HG02588 (cell line): ENCODE measurements around the gene FBLN5.

ENCODE experiments used
- ATAC-seq: cut with Tn5 transposase; IDR thresholded peaks from one replicate; pipeline ENCODE4 v1.9.1; 2021; ENCODE audit warnings: mild to moderate bottlenecking, moderate library complexity; ENCODE audit not compliant: unreplicated experiment

The FBLN5 gene

DNA sequence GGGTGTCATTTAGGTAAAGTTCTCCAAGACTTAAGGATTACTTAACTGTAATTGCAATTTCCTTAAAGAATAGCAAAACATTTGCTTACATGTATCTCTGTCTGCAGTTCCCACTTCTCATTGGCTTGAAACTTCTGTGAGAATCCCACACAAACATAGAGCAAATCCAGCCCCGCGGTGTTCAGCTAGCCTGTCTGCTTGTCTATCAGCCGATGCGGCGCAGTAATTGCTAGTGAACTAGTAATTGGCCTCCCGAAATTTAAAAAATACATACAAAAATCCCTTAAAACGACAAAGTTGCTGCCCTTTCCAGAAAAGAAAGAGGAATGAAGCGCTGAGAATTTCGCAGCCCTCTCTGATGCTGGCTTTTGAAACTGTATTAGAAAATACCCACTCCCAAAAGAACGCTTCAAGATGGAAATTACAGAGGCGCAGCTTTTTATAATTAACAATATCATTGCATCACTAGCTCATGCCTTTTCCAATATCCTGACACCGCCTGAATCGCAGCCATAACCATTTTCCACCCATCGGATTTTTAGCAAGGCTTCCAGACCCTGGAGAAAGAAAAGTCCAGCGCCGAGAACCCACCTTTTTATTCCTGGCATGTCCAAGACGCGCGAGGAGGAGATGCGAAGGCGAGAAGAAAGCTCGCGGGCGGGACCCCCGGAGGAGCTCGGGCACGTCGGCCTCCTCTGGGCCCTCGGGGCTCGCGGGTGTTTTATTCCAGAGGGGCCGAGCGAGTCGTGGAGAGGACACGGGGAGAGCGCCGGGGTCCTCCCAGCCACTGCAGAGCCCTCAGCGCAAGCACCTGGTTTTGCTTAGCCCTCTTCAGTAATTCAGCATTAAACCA is 646 bp downstream of the FBLN5 start:
- ATAC-seq = no peak

GRCh38 chr14:91945751-91946621 is 1.5 kb downstream of the FBLN5 start:
- ATAC-seq = no peak

DNA sequence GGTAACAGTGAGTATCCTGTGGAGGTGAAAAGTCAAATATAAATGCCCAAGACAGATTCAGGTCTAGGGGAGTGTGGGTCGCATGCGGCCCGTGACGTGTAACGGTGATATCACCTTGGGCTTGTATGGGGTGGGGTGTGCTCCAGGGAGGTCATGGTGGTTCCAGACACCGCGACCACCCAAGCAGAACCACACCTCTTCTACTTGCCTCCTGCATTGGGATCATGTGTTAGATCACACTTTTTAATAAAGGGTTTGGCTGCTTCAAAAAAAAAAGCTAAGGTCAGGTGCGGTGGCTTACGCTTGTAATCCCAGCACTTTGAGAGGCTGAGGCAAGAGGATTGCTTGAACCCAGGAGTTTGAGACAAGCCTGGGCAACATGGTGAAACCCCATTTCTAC is 4.5 kb downstream of the FBLN5 start:
- no peak for ATAC-seq

DNA sequence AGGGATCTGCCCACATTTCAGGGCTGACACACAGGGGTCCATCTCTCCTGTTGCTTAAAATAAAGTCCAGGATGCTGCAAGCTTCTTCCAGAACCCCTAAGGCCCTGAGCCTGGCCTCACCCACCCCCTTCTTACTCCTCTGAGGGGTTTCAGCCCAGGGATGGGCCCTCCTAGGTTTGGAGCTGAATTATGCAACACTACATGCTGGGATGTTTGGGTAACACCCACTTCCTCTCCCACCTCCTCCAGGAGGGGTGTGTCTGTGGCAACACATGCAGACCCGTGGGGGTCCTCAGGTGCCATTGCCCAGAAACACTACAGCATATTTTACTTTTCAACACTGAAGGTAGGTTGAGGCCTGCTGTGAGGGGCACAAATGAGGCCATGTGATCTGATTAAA is 5.4 kb downstream of the FBLN5 start:
- no peak for ATAC-seq

GRCh38 chr14:91940209-91940608 is 7.3 kb downstream of the FBLN5 start:
- no peak for ATAC-seq

DNA sequence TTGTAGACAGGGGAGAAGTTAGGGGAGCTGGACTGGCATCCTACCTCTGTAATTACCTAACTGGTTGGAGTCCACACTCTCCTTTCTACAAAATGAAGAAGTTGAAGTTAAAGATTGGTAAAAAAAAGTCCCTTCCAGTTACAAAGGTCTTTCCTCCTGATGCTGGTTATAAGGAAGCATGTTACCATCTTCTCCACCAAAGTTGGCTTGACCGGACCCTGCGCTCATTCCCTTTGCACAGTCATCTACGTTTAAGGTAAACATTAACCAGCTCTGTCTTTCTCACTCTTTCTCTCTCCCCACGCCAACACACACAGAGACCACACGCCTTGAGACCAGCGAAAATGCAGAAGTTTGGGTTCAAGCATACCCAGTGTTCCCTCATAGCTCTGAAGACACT is 11.9 kb downstream of the FBLN5 start:
- ATAC-seq = no peak

- no peak for ATAC-seq
These were observed 12.8 kb downstream of the FBLN5 start for GRCh38 chr14:91934554-91935285.

- no peak for ATAC-seq
These were observed 15.9 kb downstream of the FBLN5 start for GRCh38 chr14:91931478-91932088.

DNA sequence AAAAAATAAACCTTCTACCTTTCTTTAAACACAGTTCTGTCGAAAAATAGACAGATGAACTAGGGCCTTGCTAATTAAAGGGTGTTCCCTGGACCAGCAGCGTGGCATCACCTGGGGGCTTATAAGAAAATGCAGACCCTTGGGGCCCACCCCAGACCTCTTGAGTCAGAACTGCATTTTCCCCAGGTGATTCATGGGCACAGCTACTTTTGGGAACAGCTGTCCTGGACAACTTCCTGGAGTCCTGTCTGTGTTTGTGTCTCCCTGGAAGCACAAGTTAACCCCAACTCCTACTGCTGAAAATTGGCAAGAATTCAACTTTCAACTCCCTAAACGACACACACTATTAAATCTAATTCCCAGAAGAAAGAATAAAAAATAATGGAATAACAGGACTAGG is 17.8 kb downstream of the FBLN5 start:
- ATAC-seq = no peak

DNA sequence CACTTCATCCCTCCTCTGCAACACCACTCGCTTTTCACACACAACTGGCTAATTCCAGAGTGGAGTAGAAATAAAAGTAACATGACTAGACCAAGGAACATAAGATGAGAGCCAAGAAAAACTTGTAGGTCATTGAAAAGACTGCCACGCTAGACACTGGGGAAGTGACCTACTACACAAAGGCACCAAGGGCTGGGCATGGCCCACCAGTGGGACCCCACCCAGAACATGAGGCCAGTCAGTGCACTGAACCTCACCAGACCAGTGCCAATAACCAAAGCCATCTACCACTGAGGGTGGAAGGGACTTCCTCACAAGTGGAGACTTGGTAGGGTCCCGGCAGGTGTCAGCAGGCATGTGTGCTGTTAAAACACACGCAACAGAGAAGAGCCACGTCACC is 19.7 kb downstream of the FBLN5 start:
- no peak for ATAC-seq

DNA sequence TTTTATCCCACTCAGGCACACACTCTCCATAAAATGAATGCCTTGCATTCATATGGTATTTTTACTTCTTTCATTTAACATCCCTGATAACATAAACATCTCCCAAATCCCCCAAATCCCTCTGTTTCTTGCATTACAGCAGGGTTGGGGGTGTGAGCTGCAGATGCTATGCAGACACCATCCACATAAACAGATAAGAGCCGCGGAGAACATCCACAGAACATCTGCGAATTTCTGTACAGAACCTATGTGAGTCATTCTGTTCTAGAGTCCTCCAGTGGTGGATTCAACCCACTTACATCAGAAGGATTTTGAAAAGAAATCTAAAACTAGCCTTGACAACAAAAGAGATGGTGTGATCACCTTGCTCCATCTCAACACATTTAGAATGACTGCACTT is 20.3 kb downstream of the FBLN5 start:
- no peak for ATAC-seq

DNA sequence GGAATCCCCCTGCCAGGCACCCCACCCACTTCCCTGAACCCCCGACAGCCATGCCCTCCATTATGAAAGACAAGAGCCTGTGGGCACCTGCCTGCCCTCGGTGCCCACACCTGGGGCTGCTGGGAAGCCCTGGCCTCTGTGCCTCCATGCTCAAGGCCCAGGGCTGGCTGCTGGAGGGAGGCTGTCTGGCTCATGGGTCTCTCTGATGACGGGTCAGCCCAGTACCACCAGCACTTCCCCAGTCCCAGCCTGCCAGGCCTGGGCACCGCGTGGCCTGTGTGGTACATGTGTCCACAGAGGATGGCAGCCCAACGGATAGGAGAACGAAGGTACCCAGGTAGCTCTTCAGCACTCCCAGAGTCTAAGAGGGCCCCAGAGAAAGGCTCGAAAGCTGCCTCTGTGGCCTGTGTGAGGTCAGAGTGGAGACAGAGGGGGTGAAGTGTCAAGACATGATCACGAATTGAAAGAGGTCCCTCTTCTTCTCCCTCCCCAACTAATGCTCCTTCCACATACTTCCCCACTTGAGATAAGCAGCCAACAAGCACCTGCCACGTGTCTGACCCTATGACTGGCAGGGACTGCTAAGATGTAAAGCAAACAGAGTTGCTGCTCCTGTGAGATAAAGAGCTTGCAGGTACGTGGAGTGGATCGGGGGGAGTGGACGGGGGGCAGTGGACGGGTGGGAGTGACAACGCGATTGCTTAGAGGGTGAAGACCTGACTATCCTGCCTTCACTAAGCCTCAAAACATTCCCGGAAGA is 21.2 kb downstream of the FBLN5 start:
- no peak for ATAC-seq

- ATAC-seq = no peak
These were observed 21.8 kb downstream of the FBLN5 start for GRCh38 chr14:91925727-91926121.

GRCh38 chr14:91925001-91925726 is 22.3 kb downstream of the FBLN5 start:
- ATAC-seq = no peak

DNA sequence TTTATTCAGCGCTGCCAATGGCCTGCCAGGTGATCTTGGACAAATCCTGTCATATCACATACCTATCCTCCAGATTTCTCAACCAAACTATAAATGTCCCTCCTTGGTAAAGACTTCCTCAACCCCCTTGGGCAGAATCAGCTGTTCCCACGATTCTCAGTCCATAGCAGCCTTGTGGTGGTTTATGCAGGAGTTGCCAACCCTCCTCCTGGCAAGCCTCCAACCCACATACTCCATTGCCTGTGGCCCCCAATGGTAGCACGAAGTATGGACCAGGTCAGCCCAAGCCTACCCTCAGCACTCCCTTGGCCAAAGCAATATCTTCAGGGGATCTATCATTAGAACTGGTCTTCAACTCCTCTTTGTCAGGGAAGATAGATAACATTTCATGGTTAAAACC is 27.0 kb downstream of the FBLN5 start:
- ATAC-seq = no peak

- no peak for ATAC-seq
These were observed 27.7 kb downstream of the FBLN5 start for GRCh38 chr14:91919814-91920213.

DNA sequence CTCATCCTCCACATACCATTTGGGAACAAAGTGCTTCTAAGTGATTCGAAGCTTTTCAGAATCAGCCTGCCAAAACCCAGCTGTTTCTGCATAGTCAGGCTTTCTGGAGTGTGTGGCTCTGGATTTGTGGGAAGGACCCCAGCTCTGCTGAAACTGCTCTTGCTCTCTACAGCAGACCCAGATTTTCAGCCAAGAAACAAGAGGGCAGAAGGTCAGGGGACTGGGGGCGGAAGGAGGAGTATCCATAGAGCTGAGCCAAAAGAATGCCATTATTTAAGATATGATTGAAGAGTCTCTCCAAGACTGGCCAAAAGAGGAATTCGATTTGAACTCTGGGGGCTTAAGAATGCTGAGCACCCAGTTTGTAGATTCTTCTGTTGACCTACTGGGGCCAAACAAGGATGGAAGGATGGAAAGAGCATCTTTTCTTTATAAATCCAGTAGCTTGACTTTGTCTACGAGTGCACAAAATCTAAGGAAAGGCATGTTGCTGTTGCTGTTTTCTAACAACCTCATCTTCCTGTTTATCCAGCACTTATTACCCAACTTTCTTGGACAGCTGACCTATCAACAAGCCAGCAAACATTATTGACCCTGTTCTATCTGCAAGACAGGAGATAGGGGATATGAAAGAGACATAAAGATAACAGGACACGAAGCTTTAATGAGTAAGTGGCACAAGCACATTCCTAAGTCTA is 29.2 kb downstream of the FBLN5 start:
- ATAC-seq = no peak

GRCh38 chr14:91912035-91912434 is 35.5 kb downstream of the FBLN5 start:
- ATAC-seq = no peak

DNA sequence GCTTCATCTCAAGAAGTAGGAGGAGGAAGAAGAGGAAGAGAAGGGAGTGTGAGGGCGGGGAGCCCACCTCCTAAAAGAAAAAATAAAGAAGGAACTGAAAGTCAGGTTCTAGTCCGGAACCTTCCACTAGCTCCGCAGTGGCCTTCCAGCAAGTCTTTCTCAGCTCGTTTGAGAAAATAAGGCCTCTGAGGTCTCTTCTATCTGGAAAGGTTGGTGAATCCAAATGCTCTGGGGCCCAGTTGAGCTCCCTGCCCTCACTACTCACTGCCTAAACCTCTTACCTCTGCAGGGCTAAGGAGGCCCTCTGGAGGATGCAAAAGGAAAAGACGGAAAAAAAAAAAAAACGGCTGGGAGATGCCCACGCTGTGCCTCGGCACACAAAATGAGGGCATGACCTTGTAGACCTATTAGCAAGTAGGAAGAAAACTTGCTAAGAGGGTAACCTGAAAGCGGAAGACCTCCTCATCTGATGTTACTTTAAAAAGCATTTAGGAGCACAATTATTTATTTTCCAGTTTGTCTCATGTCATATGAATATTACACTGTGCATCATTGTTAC is 35.9 kb downstream of the FBLN5 start:
- no peak for ATAC-seq
